HepG2 (cell line): ENCODE measurements around the gene PDXDC1. TPM values are rescaled to one million over a fixed set of nuclear protein-coding genes. Genes with fewer than 3 reads are reported as not detected.

Experiments
- GFI1 ChIP-seq: sonication (generic); formaldehyde crosslinking; IDR thresholded peaks from 2 replicates; pipeline ENCODE4 v1.5.0; 2020; ENCODE audit warnings: missing genetic modification reagents, mild to moderate bottlenecking, borderline replicate concordance
- IKZF4 ChIP-seq: sonication (generic); formaldehyde crosslinking; IDR thresholded peaks from 2 replicates; pipeline ENCODE4 v1.5.1; 2020; ENCODE audit warnings: borderline replicate concordance, mild to moderate bottlenecking, low read depth, missing genetic modification reagents; ENCODE audit errors: not compliant biosample characterization
- JUN ChIP-seq: sonication (generic); formaldehyde crosslinking; IDR thresholded peaks from 2 replicates; pipeline ENCODE4 v1.4.0; 2020; ENCODE audit warnings: mild to moderate bottlenecking, missing genetic modification reagents
- MED1 ChIP-seq: sonication (generic); formaldehyde crosslinking; IDR thresholded peaks from 2 replicates; pipeline ENCODE4 v1.4.0; 2020; ENCODE audit warnings: missing genetic modification reagents
- MIXL1 ChIP-seq: IDR thresholded peaks from 2 replicates; pipeline ENCODE4 v1.6.1; 2016
- SALL2 ChIP-seq: sonication (generic); formaldehyde crosslinking; IDR thresholded peaks from 2 replicates; pipeline ENCODE4 v1.8.1; 2023; ENCODE audit warnings: mild to moderate bottlenecking, missing genetic modification reagents, inconsistent platforms
- YEATS4 ChIP-seq: sonication (generic); formaldehyde crosslinking; IDR thresholded peaks from 2 replicates; pipeline ENCODE4 v1.4.0; 2020; ENCODE audit warnings: missing genetic modification reagents, borderline replicate concordance
- ZNF616 ChIP-seq: sonication (generic); formaldehyde crosslinking; IDR thresholded peaks from 2 replicates; pipeline ENCODE4 v1.5.0; 2020; ENCODE audit warnings: low read depth, mild to moderate bottlenecking, missing genetic modification reagents
- ZNF747 ChIP-seq: sonication (generic); formaldehyde crosslinking; IDR thresholded peaks from 2 replicates; pipeline ENCODE4 v1.8.1; 2023; ENCODE audit warnings: missing genetic modification reagents, mild to moderate bottlenecking, borderline replicate concordance
- polyA plus RNA-seq, 8 experiments: library from polyadenylated mRNA; depleted of rRNA in 3 of 8; stranded (reverse) in 7 of 8; unstranded in 1 of 8; fragments of >200 nt; fragmentation: Illumina TruSeq in 4 of 8; extraction: Trizol in 4 of 8; gene quantifications; 2 replicates each; pipeline versions ENCODE4 v1.2.1 to v1.2.3, GENCODE V29; 2011 to 2016; ENCODE audit warnings: low read depth in 4 of 8, missing spikeins in 1 of 8, mixed read lengths in 1 of 8; ENCODE audit not compliant: insufficient read depth in 1 of 8
- total RNA-seq, 5 experiments: library from RNA; depleted of rRNA; stranded (reverse); fragments of >200 nt; fragmentation: Illumina TruSeq; extraction: Trizol; gene quantifications; 2 replicates each; pipeline ENCODE4 v1.2.3, GENCODE V29; 2016; ENCODE audit warnings: low read depth in 1 of 5
- TF ChIP-seq, protein P1 (sequence below): IDR thresholded peaks from 2 replicates; pipeline ENCODE4 v1.6.1; 2016; ENCODE audit warnings: low read depth, borderline replicate concordance
- TF ChIP-seq, protein P2 (sequence below): sonication (generic); formaldehyde crosslinking; IDR thresholded peaks from 2 replicates; pipeline ENCODE4 v1.9.0; 2022; ENCODE audit warnings: missing genetic modification reagents, mild to moderate bottlenecking, borderline replicate concordance
- TF ChIP-seq, protein P3 (sequence below): IDR thresholded peaks from 2 replicates; pipeline ENCODE4 v1.6.1; 2016; ENCODE audit warnings: missing compliant biosample characterization, missing genetic modification reagents, borderline replicate concordance
- TF ChIP-seq, protein P4 (sequence below): sonication (generic); formaldehyde crosslinking; IDR thresholded peaks from 2 replicates; pipeline ENCODE4 v1.4.0; 2020; ENCODE audit warnings: missing genetic modification reagents
- TF ChIP-seq, protein P5 (sequence below): sonication (generic); formaldehyde crosslinking; IDR thresholded peaks from 2 replicates; pipeline ENCODE4 v1.4.0; 2020; ENCODE audit warnings: missing genetic modification reagents
- TF ChIP-seq, protein P6 (sequence below): IDR thresholded peaks from 2 replicates; pipeline ENCODE4 v1.6.1; 2018; ENCODE audit warnings: missing genetic modification reagents
- TF ChIP-seq, protein P7 (sequence below): sonication (generic); formaldehyde crosslinking; IDR thresholded peaks from 2 replicates; pipeline ENCODE4 v1.5.1; 2020; ENCODE audit warnings: missing genetic modification reagents, mild to moderate bottlenecking, borderline replicate concordance

PDXDC1 gene
- total and polyA plus RNA-seq, 2 of the 13 experiments (the other 11 are each of a cell fraction or from before 2014, with no cell fraction given): 133 to 169 TPM

DNA sequence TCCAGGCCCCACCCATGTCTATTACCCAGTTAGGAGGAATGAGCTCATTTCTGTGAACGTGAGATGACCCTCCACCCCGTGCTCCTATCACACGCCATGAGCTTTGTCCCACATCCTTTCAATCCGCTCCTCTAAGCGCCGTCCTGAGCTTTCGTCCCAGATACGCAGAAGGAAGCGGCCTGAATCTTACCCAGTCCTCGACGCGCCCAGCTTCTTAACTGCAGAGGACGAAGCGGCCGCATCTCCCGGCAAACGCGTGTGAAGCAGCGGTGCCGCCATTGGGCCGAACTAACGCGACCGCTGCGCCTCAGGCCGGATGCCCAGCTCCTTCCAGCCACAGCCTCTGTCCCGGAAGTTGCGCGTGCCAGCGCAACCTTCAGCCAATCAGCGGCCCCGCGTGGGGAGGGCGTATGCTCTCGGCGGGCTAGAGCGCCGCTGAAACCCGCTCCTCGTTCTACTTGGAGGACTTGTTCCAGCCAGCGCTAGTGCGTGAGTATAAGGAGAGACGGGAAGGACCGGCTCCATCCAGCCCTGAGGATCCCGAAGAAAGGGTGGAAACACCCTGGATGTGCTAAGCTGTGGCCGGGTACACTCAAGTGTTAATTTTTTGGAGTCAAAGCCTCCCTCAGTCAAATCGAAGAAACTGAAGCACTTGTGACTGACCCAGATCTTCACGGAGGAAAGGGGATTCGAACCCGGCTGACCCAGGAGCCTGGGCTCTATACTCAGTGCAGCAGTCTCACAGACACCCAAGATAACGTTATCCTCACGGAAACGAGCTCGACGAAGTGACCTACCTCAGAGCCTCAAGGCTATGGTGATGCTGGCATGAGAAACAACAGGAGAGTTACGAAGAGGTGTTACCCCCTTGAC, 119.4 kb downstream of the PDXDC1 start, which contains the start of gene RRN3 (continued):
- TF ChIP-seq, protein P1, sequence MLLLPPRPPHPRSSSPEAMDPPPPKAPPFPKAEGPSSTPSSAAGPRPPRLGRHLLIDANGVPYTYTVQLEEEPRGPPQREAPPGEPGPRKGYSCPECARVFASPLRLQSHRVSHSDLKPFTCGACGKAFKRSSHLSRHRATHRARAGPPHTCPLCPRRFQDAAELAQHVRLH (CRISPR knock-in tag): peak; percentile 96
- TF ChIP-seq JUN (CRISPR knock-in tag) (peak; percentile 73; the same call in 1 of the 2 replicates), ZNF747 (CRISPR knock-in tag) (peak; percentile 96; the same call in 1 of the 2 replicates), MIXL1 (peak; percentile 94), GFI1 (CRISPR knock-in tag) (peak; percentile 81), YEATS4 (CRISPR knock-in tag) (peak; percentile 96), SALL2 (CRISPR knock-in tag) (peak; percentile 93), ZNF616 (CRISPR knock-in tag) (peak; percentile 47; the same call in 1 of the 2 replicates), MED1 (peak; percentile 77), IKZF4 (CRISPR knock-in tag) (peak; percentile 84)
- TF ChIP-seq, protein P2, sequence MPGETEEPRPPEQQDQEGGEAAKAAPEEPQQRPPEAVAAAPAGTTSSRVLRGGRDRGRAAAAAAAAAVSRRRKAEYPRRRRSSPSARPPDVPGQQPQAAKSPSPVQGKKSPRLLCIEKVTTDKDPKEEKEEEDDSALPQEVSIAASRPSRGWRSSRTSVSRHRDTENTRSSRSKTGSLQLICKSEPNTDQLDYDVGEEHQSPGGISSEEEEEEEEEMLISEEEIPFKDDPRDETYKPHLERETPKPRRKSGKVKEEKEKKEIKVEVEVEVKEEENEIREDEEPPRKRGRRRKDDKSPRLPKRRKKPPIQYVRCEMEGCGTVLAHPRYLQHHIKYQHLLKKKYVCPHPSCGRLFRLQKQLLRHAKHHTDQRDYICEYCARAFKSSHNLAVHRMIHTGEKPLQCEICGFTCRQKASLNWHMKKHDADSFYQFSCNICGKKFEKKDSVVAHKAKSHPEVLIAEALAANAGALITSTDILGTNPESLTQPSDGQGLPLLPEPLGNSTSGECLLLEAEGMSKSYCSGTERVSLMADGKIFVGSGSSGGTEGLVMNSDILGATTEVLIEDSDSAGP (CRISPR knock-in tag): peak; percentile 96
- TF ChIP-seq, protein P3, sequence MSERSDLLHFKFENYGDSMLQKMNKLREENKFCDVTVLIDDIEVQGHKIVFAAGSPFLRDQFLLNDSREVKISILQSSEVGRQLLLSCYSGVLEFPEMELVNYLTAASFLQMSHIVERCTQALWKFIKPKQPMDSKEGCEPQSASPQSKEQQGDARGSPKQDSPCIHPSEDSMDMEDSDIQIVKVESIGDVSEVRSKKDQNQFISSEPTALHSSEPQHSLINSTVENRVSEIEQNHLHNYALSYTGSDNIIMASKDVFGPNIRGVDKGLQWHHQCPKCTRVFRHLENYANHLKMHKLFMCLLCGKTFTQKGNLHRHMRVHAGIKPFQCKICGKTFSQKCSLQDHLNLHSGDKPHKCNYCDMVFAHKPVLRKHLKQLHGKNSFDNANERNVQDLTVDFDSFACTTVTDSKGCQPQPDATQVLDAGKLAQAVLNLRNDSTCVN (CRISPR knock-in tag): 0 out of 2 replicates have a peak, but pooled peaks have one; percentile 60
- TF ChIP-seq, protein P4, sequence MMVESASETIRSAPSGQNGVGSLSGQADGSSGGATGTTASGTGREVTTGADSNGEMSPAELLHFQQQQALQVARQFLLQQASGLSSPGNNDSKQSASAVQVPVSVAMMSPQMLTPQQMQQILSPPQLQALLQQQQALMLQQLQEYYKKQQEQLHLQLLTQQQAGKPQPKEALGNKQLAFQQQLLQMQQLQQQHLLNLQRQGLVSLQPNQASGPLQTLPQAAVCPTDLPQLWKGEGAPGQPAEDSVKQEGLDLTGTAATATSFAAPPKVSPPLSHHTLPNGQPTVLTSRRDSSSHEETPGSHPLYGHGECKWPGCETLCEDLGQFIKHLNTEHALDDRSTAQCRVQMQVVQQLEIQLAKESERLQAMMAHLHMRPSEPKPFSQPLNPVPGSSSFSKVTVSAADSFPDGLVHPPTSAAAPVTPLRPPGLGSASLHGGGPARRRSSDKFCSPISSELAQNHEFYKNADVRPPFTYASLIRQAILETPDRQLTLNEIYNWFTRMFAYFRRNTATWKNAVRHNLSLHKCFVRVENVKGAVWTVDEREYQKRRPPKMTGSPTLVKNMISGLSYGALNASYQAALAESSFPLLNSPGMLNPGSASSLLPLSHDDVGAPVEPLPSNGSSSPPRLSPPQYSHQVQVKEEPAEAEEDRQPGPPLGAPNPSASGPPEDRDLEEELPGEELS (CRISPR knock-in tag): peak; percentile 71
- TF ChIP-seq, protein P5, sequence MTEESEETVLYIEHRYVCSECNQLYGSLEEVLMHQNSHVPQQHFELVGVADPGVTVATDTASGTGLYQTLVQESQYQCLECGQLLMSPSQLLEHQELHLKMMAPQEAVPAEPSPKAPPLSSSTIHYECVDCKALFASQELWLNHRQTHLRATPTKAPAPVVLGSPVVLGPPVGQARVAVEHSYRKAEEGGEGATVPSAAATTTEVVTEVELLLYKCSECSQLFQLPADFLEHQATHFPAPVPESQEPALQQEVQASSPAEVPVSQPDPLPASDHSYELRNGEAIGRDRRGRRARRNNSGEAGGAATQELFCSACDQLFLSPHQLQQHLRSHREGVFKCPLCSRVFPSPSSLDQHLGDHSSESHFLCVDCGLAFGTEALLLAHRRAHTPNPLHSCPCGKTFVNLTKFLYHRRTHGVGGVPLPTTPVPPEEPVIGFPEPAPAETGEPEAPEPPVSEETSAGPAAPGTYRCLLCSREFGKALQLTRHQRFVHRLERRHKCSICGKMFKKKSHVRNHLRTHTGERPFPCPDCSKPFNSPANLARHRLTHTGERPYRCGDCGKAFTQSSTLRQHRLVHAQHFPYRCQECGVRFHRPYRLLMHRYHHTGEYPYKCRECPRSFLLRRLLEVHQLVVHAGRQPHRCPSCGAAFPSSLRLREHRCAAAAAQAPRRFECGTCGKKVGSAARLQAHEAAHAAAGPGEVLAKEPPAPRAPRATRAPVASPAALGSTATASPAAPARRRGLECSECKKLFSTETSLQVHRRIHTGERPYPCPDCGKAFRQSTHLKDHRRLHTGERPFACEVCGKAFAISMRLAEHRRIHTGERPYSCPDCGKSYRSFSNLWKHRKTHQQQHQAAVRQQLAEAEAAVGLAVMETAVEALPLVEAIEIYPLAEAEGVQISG (CRISPR knock-in tag): peak; percentile 100
- TF ChIP-seq, protein P6, sequence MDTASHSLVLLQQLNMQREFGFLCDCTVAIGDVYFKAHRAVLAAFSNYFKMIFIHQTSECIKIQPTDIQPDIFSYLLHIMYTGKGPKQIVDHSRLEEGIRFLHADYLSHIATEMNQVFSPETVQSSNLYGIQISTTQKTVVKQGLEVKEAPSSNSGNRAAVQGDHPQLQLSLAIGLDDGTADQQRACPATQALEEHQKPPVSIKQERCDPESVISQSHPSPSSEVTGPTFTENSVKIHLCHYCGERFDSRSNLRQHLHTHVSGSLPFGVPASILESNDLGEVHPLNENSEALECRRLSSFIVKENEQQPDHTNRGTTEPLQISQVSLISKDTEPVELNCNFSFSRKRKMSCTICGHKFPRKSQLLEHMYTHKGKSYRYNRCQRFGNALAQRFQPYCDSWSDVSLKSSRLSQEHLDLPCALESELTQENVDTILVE: peak; percentile 72
- TF ChIP-seq, protein P7, sequence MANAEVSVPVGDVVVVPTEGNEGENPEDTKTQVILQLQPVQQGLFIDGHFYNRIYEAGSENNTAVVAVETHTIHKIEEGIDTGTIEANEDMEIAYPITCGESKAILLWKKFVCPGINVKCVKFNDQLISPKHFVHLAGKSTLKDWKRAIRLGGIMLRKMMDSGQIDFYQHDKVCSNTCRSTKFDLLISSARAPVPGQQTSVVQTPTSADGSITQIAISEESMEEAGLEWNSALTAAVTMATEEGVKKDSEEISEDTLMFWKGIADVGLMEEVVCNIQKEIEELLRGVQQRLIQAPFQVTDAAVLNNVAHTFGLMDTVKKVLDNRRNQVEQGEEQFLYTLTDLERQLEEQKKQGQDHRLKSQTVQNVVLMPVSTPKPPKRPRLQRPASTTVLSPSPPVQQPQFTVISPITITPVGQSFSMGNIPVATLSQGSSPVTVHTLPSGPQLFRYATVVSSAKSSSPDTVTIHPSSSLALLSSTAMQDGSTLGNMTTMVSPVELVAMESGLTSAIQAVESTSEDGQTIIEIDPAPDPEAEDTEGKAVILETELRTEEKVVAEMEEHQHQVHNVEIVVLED (CRISPR knock-in tag): peak; percentile 94
